ENCODE data around the gene HOXA2.
A peak's percentile ranks its signal among the peaks of the same experiment; 100 is the strongest.

The HOXA2 gene

GRCh38 chr7:27097686-27098577 lies 4.6 kb downstream of the HOXA2 start:
- no peak for DNase-seq

- DNase-seq: no peak
These were observed 5.5 kb downstream of the HOXA2 start for GRCh38 chr7:27096768-27097514.

- DNase-seq: peak; percentile 89
These were observed 6.4 kb downstream of the HOXA2 start, which contains the start of gene HOXA1 for GRCh38 chr7:27095897-27096767. Gene HOXA1 (minus strand): TSS chr7:27096000. CDS start chr7:27095912, 88 bp downstream.

GRCh38 chr7:27095050-27095896 lies 7.2 kb downstream of the HOXA2 start:
- no peak for DNase-seq

- no peak for DNase-seq
These were observed 8.0 kb downstream of the HOXA2 start for GRCh38 chr7:27094304-27095049.

- DNase-seq: no peak
These were observed 9.1 kb downstream of the HOXA2 start for GRCh38 chr7:27093184-27093895.

- DNase-seq: no peak
These were observed 9.7 kb downstream of the HOXA2 start for GRCh38 chr7:27092819-27093110.

- no peak for DNase-seq
These were observed 10.3 kb downstream of the HOXA2 start for GRCh38 chr7:27091941-27092818.

GRCh38 chr7:27091105-27091504 lies 11.4 kb downstream of the HOXA2 start:
- no peak for DNase-seq

GRCh38 chr7:27088002-27088922 lies 14.2 kb downstream of the HOXA2 start:
- DNase-seq: no peak

- no peak for DNase-seq
These were observed 18.8 kb downstream of the HOXA2 start for GRCh38 chr7:27083646-27084045.

- no peak for DNase-seq
These were observed 20.3 kb downstream of the HOXA2 start for GRCh38 chr7:27082171-27082570.

- DNase-seq: no peak
These were observed 21.5 kb downstream of the HOXA2 start for GRCh38 chr7:27080844-27081436.

GRCh38 chr7:27079234-27079975 lies 23.1 kb downstream of the HOXA2 start:
- no peak for DNase-seq

GRCh38 chr7:27078616-27079233 lies 23.8 kb downstream of the HOXA2 start:
- no peak for DNase-seq

- peak; percentile 81 for DNase-seq
These were observed 29.4 kb downstream of the HOXA2 start for GRCh38 chr7:27073076-27073475.
